ENCODE data around the gene CCNY. TPM values are rescaled to one million over a fixed set of nuclear protein-coding genes. Genes with fewer than 3 reads are reported as not detected.

The CCNY gene
- total and polyA plus RNA-seq, 2 of the 13 experiments (the other 11 are each of a cell fraction or from before 2014, with no cell fraction given): 48.2 to 54.7 TPM

GRCh38 chr10:35324196-35324595 is 12.1 kb upstream of the CCNY start:
- no TSS peak for BruUV-seq (replicated peaks)
- H3K36me3 ChIP-seq (replicated peaks in 1 of 2; ENCODE audit: control insufficient read depth in 1 of 2, insufficient read depth in 2 of 2, low read length in 2 of 2): 0 out of 5 replicates have a peak, but pooled peaks cover 0 to 4% of the 10 kb centered on the region in 2 experiments

GRCh38 chr10:35326466-35327235 is 9.7 kb upstream of the CCNY start:
- Histone ChIP-seq H4K20me1 (ENCODE audit: insufficient read depth, low read length) (no peaks in the 10 kb centered on the region; the same call in 1 of the 2 replicates), H3K9me3 (ENCODE audit: low read length) (no peaks in the 10 kb centered on the region), H2AFZ (ENCODE audit: low read length) (no peak overlapping the region), H3K27me3 (ENCODE audit: control insufficient read depth in 1 of 2, insufficient read depth in 2 of 2, low read length in 2 of 2) (no peaks in the 10 kb centered on the region), H3K9ac (ENCODE audit: insufficient read depth, low read depth, low read length) (no peak overlapping the region), H3K79me2 (ENCODE audit: insufficient read depth, low read length) (peaks cover 4% of the 10 kb centered on the region), H3K4me3 (replicated peaks in 1 of 3; ENCODE audit: insufficient read depth in 1 of 3, low read depth in 2 of 3, low read length in 3 of 3) (no peak overlapping the region), H3K27ac (ENCODE audit: extremely low read length, insufficient read depth, low read length) (no peak overlapping the region), H3K4me2 (ENCODE audit: low read depth, low read length) (no peak overlapping the region), H3K36me3 (replicated peaks in 1 of 2; ENCODE audit: control insufficient read depth in 1 of 2, insufficient read depth in 2 of 2, low read length in 2 of 2) (no peaks in the 10 kb centered on the region), H3K4me1 (ENCODE audit: insufficient read depth, low read length) (peaks cover 19% of the 10 kb centered on the region)
- CTCF ChIA-PET (ENCODE audit: low intra/inter-chr PET ratio, low total read pairs): no interaction called here
- POLR2A ChIA-PET: no interaction called here
- DNase-seq (ENCODE audit: low spot score) (no peak), FAIRE-seq (no peak), ATAC-seq (no peak)
- BruUV-seq (replicated peaks): no TSS peak
- intact Hi-C loops (cut with micrococcal nuclease; ENCODE audit: unreplicated experiment): no loop called here
- WGBS (ENCODE audit: low lambda C conversion rate): 95% methylated on average over 9 of the region's 9 CpGs
- in situ Hi-C loops (cut with HindIII; ENCODE audit: extremely low pct_ligation_motif_present, low pct_unique_long_range_greater_than_20kb): no loop called here
- no peak for TF ChIP-seq ZNF446 (CRISPR knock-in tag; IDR thresholded peaks at IDR 0.05)
- TF ChIP-seq REPIN1 (CRISPR knock-in tag; IDR thresholded peaks at IDR 0.05; ENCODE audit: borderline replicate concordance, low read depth): no peak
- no peak for TF ChIP-seq ZNF451 (CRISPR knock-in tag; IDR thresholded peaks at IDR 0.05)
- TF ChIP-seq ZNF3 (CRISPR knock-in tag; IDR thresholded peaks at IDR 0.05): no peak
- TF ChIP-seq ZNF382 (CRISPR knock-in tag; IDR thresholded peaks at IDR 0.05; ENCODE audit: borderline replicate concordance): no peak
- no peak for TF ChIP-seq NFKB2 (CRISPR knock-in tag; IDR thresholded peaks at IDR 0.05; ENCODE audit: borderline replicate concordance)
- TF ChIP-seq ZNF562 (CRISPR knock-in tag; IDR thresholded peaks at IDR 0.05; ENCODE audit: borderline replicate concordance): no peak
- TF ChIP-seq NPAS2 (CRISPR knock-in tag; IDR thresholded peaks at IDR 0.05; ENCODE audit: borderline replicate concordance): no peak
- TF ChIP-seq PRPF4 (IDR thresholded peaks at IDR 0.05; ENCODE audit: low read depth, low read length, poor library complexity, severe bottlenecking): no peak
- no peak for TF ChIP-seq HMG20A (CRISPR knock-in tag; IDR thresholded peaks at IDR 0.05; ENCODE audit: borderline replicate concordance)
- TF ChIP-seq RELA (CRISPR knock-in tag; IDR thresholded peaks at IDR 0.05): no peak
- TF ChIP-seq SETDB1 (CRISPR knock-in tag; IDR thresholded peaks at IDR 0.05; ENCODE audit: borderline replicate concordance): no peak
- no peak for TF ChIP-seq ZNF367 (CRISPR knock-in tag; IDR thresholded peaks at IDR 0.05; ENCODE audit: borderline replicate concordance)
- no peak for TF ChIP-seq ZNF232 (CRISPR knock-in tag; IDR thresholded peaks at IDR 0.05; ENCODE audit: borderline replicate concordance)
- TF ChIP-seq ISL2 (CRISPR knock-in tag; IDR thresholded peaks at IDR 0.05): no peak

More at GRCh38 chr10:35324196-35324595, 12.1 kb upstream of the CCNY start:
- WGBS (ENCODE audit: low lambda C conversion rate): 96% methylated on average over 3 of the region's 3 CpGs
- no peaks in the 10 kb centered on the region for H3K79me2 ChIP-seq (ENCODE audit: insufficient read depth, low read length)
- no peak for ATAC-seq
- intact Hi-C loops (cut with micrococcal nuclease; ENCODE audit: unreplicated experiment): no loop called here
- no peaks in the 10 kb centered on the region; the same call in 1 of the 2 replicates for H4K20me1 ChIP-seq (ENCODE audit: insufficient read depth, low read length)
- ChIA-PET CTCF (ENCODE audit: low intra/inter-chr PET ratio, low total read pairs) (no interaction called here), POLR2A (no interaction called here)
- in situ Hi-C loops (cut with HindIII; ENCODE audit: extremely low pct_ligation_motif_present, low pct_unique_long_range_greater_than_20kb): no loop called here
- TF ChIP-seq ZFP36L2 (CRISPR knock-in tag; IDR thresholded peaks at IDR 0.05) (no peak), ZNF652 (CRISPR knock-in tag; IDR thresholded peaks at IDR 0.05; ENCODE audit: borderline replicate concordance, low read depth) (no peak), DPF2 (CRISPR knock-in tag; IDR thresholded peaks at IDR 0.05; ENCODE audit: borderline replicate concordance, low read depth) (no peak), MED1 (CRISPR knock-in tag; IDR thresholded peaks at IDR 0.05) (no peak), ZNF12 (CRISPR knock-in tag; IDR thresholded peaks at IDR 0.05) (no peak), ZNF564 (CRISPR knock-in tag; IDR thresholded peaks at IDR 0.05) (no peak), ADNP (CRISPR knock-in tag; IDR thresholded peaks at IDR 0.05) (no peak)
- H3K4me1 ChIP-seq (ENCODE audit: insufficient read depth, low read length): no peaks in the 10 kb centered on the region
- no peak overlapping the region for H3K9ac ChIP-seq (ENCODE audit: insufficient read depth, low read depth, low read length)
- H3K4me2 ChIP-seq (ENCODE audit: low read depth, low read length): no peak overlapping the region
- H3K4me3 ChIP-seq (replicated peaks in 1 of 3; ENCODE audit: insufficient read depth in 1 of 3, low read depth in 2 of 3, low read length in 3 of 3): no peak overlapping the region
- DNase-seq (ENCODE audit: low spot score): no peak
- H3K9me3 ChIP-seq (ENCODE audit: low read length): no peaks in the 10 kb centered on the region
- no peak for FAIRE-seq
- no peaks in the 10 kb centered on the region for H3K27me3 ChIP-seq (ENCODE audit: control insufficient read depth in 1 of 2, insufficient read depth in 2 of 2, low read length in 2 of 2)
- H2AFZ ChIP-seq (ENCODE audit: low read length): no peak overlapping the region
- H3K27ac ChIP-seq (ENCODE audit: extremely low read length, insufficient read depth, low read length): no peak overlapping the region

All from HepG2 (cell line).